Urothelium cell line (cell line): ENCODE data around the gene UBXN4.
"Not testable (repeated sequence)": the region's sequence is repeated elsewhere in the genome, so short reads cannot be mapped to it uniquely, and the experiment has no call there.

ENCODE experiments used
- DNase-seq: peaks from one replicate; pipeline ENCODE4 v3.0.0; 2011; ENCODE audit warnings: low spot score, mixed read lengths
- FAIRE-seq: peaks from 2 replicates; lab custom pipeline; 2011; peaks lifted over from hg19 to GRCh38; lab: Jason Lieb, UNC

Gene UBXN4

GRCh38 chr2:135800513-135801460 lies 59.1 kb downstream of the UBXN4 start:
- DNase-seq (no peak), FAIRE-seq (no peak)

GRCh38 chr2:135802350-135802749 lies 60.7 kb downstream of the UBXN4 start:
- DNase-seq (no peak), FAIRE-seq (no peak)

- DNase-seq (no peak), FAIRE-seq (no peak)
Measured at GRCh38 chr2:135803278-135803677, 61.6 kb downstream of the UBXN4 start.

- FAIRE-seq, result not testable (repeated sequence)
Measured at GRCh38 chr2:135807874-135808273, 66.2 kb downstream of the UBXN4 start.

GRCh38 chr2:135812907-135813511 lies 71.4 kb downstream of the UBXN4 start:
- FAIRE-seq, result peak; percentile 71
- DNase-seq, result no peak

More at GRCh38 chr2:135807874-135808273, 66.2 kb downstream of the UBXN4 start:
- not testable (repeated sequence) for DNase-seq

- no peak for DNase-seq
- FAIRE-seq, result no peak
Measured at GRCh38 chr2:135815269-135815668, 73.6 kb downstream of the UBXN4 start.

GRCh38 chr2:135817466-135817865 lies 75.8 kb downstream of the UBXN4 start:
- FAIRE-seq (no peak), DNase-seq (no peak)

GRCh38 chr2:135817951-135818350 lies 76.3 kb downstream of the UBXN4 start:
- DNase-seq (no peak), FAIRE-seq (no peak)

GRCh38 chr2:135818937-135819610 lies 77.4 kb downstream of the UBXN4 start:
- FAIRE-seq, result peak; percentile 20
- DNase-seq, result peak; percentile 58

- FAIRE-seq, result no peak
- DNase-seq, result peak; percentile 21
Measured at GRCh38 chr2:135820003-135820618, 78.5 kb downstream of the UBXN4 start.

- DNase-seq, result no peak
- no peak for FAIRE-seq
Measured at GRCh38 chr2:135821190-135821589, 79.5 kb downstream of the UBXN4 start.

- FAIRE-seq (no peak), DNase-seq (no peak)
Measured at GRCh38 chr2:135822855-135823254, 81.2 kb downstream of the UBXN4 start.

- FAIRE-seq (no peak), DNase-seq (no peak)
Measured at GRCh38 chr2:135825131-135825530, 83.5 kb downstream of the UBXN4 start.

GRCh38 chr2:135825550-135826176 lies 84.0 kb downstream of the UBXN4 start:
- FAIRE-seq (no peak), DNase-seq (no peak)

GRCh38 chr2:135826544-135826943 lies 84.9 kb downstream of the UBXN4 start:
- no peak for DNase-seq
- no peak for FAIRE-seq

- no peak for FAIRE-seq
- DNase-seq, result no peak
Measured at GRCh38 chr2:135829378-135830135, 87.9 kb downstream of the UBXN4 start.

- DNase-seq, result no peak
- no peak for FAIRE-seq
Measured at GRCh38 chr2:135831180-135831812, 89.6 kb downstream of the UBXN4 start.

GRCh38 chr2:135832891-135833290 lies 91.2 kb downstream of the UBXN4 start:
- DNase-seq, result no peak
- no peak for FAIRE-seq
